CD4-positive, alpha-beta T cell treated with Interleukin-15 for 1 hour (primary cell): ENCODE results near the gene AGO1.
"Not testable (repeated sequence)": the region's sequence is repeated elsewhere in the genome, so short reads cannot be mapped to it uniquely, and the experiment has no call there.

Experiments used
- DNase-seq: peaks from one replicate; pipeline ENCODE4 v3.0.0-alpha.2; 2020

AGO1 gene

DNA sequence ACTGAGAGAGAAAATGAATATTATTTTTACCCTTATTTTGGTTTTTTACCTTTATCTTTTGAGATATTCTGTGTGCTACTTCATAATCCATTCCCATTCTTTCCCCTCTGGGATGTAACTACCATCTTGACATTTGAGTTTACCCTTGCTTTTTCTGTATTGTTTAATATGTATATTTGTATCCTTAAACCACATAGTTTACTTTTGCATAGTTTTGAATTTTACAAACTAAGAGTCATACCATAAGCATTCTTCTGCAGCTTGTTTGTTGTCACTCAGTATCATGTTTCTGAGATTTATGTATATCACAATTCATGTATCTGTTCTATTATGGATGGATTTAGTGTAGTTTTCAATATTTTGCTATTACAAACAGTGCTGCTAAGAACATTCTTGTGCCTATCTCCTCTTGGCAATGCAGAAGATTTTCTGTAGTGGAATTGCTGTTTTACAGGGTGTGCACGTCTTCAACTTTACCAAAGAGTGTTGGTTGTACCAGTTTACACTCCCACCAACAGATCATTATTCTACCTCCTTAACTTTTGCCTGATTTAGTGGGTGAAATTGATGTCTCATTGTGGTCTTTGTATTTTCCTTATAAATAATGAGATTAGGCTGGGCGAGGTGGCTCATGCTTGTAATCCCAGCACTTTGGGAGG is 12.2 kb upstream of the AGO1 start:
- DNase-seq = no peak

DNA sequence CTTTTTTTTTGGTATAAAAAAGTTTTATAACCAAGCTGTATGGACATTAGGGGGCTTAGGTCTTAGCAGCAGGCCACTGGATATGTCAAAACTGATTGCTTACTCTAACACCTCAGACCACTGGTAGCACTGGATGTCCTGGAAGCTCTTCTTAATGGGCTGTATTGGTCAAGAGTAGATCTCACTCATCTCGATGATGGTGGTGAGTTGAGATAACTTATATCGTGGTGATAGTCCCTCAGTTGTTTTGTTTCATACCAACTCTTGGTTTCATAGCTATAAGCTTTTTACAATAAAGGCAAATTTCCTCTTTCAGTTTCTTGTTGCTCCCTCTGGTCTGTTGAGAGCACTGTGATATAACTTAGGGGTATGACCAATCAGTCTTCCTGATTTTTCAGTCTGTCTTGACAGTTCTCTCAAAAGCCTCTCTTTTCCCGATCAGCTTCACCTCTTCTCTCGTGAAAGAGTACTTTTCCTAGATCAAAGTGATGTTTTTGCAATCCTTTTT is 9.7 kb upstream of the AGO1 start:
- no peak for DNase-seq

DNA sequence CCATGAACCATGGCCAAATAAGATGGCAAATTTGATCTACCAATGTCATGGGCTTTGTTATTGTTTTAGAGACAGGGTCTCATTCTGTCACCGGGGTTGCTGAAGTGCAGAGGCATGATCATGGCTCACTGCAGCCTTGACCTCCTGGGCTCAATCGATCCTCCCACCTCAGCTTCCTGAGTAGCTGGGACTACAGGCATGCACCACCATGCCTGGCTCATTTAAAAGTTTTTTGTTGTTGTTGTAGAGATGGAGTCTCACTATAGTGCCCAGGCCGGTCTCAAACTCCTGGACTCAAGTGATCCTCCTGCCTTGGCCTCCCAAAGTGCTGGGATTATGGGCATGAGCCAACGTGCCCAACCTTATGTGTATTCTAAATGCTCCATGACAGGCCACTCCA is 8.9 kb upstream of the AGO1 start:
- DNase-seq = not testable (repeated sequence)

GRCh38 chr1:35876988-35877387 is 6.0 kb upstream of the AGO1 start:
- no peak for DNase-seq

DNA sequence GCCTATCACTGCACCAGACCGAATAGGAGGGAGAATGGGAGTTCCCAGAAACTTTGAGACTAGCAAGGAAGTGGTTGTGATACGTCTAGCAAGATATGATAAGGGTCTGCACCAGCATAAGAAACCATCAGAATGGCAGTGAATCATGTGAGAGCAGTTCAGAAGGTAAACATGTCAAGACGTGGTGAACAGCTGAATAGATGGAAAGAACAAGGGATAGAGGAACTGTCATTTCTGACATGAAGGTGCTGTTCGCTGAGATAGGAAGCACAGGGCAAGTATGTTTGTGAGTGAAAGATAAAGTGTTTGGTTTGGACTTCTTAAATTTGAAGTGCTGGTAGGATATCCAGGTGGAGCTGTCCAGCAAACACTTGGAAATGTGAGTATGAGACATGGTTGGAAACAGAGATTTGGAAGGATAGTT is 1.1 kb upstream of the AGO1 start:
- DNase-seq = no peak

- DNase-seq = no peak
Observed at GRCh38 chr1:35882586-35882944, 444 bp upstream of the AGO1 start.

- DNase-seq = peak; percentile 52
Observed at GRCh38 chr1:35883635-35884101, 659 bp downstream of the AGO1 start.

DNA sequence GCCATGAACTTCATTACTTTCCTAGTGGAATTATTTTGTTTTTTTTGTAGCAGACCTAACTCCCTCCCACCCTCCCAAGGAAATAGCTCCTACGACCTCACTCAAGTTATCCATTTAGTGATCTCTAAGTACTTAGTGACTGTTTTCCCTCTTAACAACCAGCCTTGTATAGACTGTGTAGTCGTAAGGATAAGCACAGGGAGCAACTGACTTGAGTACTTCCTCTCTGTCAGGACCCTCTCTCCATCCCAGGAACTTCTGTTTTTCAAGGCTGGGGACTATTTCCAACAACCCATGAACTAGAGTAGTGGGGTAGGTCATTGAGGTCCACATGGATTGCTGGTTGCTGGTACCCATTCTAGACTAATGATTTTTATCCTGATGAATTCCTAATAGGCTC is 1.9 kb downstream of the AGO1 start:
- DNase-seq = no peak

DNA sequence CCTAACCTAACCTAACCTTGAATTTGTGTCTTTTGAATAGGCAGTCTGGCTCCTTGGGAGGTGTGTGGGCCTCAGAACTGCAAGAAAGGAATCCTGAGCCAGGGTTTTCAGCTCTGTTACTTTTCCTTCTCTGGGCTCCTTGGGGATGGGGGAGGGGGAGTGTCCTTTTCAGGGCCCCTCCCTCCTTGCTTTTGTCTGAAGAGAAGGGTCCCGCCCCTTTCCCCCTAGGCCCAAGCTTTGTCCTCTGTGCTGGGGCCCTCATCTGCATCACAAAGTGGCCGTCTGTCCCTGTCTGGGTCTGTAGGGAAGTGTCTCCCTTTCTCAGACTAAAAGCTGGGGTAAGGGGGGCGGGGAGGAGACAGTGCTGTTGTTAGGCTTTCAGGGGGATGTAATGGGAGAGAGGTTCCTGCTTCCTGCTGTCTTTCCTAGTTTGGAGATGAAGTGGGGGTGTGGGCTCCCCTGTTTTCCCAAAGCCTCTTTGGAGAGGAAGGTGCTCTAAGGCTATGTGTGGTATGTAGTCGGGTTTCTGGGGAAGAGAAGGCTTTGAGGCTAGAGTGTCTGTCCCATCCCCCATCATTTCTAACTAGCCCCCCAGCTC is 3.1 kb downstream of the AGO1 start:
- no peak for DNase-seq

GRCh38 chr1:35886577-35887431 is 3.8 kb downstream of the AGO1 start:
- peak; percentile 25 for DNase-seq

GRCh38 chr1:35887508-35887907 is 4.5 kb downstream of the AGO1 start:
- no peak for DNase-seq

- DNase-seq = no peak
Observed at GRCh38 chr1:35888255-35888654, 5.2 kb downstream of the AGO1 start.

DNA sequence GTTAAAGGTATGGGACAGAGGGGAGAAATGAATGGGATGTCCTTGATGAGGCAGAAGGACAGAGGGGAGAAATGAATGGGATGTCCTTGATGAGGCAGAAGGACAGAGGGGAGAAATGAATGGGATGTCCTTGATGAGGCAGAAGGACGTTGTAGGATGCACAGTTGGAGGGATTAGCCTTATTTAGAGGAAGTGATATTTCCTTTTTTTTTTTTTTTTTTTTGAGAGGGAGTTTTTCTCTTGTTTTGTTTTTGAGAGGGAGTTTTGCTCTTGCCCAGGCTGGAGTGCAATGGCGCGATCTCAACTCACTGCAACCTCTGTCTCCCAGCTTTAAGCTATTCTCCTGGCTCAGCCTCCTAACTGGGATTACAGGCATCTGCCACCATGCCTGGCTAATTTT is 6.0 kb downstream of the AGO1 start:
- not testable (repeated sequence) for DNase-seq

GRCh38 chr1:35893051-35893879 is 10.3 kb downstream of the AGO1 start:
- no peak for DNase-seq

GRCh38 chr1:35894183-35894582 is 11.2 kb downstream of the AGO1 start:
- peak; percentile 82 for DNase-seq

GRCh38 chr1:35894656-35895055 is 11.6 kb downstream of the AGO1 start:
- DNase-seq = no peak

- DNase-seq = no peak
Observed at GRCh38 chr1:35899941-35900340, 16.9 kb downstream of the AGO1 start.

DNA sequence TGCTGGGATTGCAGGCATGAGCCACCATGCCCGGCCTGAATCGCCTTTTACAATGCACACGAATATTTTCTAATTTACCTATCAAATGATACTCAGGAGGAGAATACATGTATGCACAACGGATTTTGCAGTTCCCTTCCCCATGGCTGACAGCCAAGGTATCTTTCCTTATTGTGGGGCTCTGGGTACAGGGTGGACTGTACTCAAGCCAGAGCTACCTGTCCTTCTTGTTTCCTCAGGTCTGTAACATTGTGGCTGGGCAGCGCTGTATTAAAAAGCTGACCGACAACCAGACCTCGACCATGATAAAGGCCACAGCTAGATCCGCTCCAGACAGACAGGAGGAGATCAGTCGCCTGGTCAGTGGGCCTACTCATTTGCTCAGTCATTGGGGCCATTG is 18.2 kb downstream of the AGO1 start:
- DNase-seq = no peak

DNA sequence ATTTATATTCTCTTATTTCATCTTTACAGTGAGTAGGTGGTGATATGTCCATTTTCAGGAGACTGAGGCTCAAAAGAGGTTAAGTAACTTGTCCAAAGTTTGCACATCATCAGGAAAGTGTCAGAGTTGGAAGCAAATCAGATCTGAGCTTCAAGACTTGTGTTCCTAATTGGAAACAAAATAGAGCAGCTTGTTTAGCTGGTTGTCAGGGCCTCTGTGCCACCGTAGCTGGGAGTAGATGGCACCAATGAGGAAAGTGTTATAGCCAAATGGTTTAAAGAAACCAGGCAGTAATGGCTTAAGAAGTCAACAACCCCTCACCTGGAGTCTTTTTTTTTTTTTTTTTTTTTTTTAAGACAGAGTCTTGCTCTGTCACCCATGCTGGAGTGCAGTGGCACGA is 19.7 kb downstream of the AGO1 start:
- no peak for DNase-seq

DNA sequence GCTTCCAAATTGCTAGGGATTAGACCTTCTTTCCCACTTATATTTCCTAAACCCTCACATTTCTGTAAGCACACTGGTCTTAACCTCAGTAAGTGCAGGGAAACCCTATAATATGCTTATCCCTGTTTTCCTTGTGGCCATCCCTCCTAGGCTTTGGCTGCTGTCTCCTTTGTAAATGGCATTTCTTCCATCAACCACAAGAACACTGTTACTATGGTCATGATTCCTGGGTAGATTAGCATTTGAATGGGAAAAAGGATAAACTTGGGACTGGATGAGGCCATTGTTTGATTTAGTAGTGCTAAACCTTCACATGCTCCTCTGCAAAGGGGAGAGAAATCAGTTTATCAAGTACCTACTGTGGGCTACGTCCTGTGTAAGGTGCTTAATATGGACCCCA is 31.7 kb downstream of the AGO1 start:
- DNase-seq = no peak

GRCh38 chr1:35915693-35916092 is 32.7 kb downstream of the AGO1 start:
- no peak for DNase-seq

GRCh38 chr1:35923791-35924221 is 40.8 kb downstream of the AGO1 start:
- no peak for DNase-seq

GRCh38 chr1:35924838-35925237 is 41.8 kb downstream of the AGO1 start:
- DNase-seq = no peak
